ENCODE measurements around the gene PLPPR2. TPM values are rescaled to one million over a fixed set of nuclear protein-coding genes. Genes with fewer than 3 reads are reported as not detected.
A peak's percentile ranks its signal among the peaks of the same experiment; 100 is the strongest.

Gene PLPPR2
- polyA plus RNA-seq, 1 donor from 2014 or later, result 44.1 TPM

DNA sequence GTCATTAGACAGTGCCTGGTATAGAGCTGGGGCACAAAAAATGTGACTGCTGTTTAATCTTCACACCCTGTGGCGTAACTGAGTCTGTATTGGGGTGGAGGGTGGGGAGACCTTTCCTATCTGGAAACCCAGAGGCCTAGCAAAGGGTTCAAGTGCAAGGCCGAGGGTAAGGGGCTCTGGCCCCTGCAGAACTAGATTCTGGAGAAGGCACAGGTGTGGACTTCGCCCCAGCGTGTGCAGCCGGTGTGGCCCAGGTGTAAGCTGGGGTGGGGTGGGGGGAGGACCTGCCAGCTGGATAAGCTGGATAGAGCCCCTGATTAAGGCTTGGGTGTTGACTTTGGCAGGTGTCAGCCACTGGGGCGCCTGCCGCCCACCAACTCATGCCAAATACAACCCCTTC lies 17.1 kb upstream of the PLPPR2 start:
- TF ChIP-seq, protein P1, sequence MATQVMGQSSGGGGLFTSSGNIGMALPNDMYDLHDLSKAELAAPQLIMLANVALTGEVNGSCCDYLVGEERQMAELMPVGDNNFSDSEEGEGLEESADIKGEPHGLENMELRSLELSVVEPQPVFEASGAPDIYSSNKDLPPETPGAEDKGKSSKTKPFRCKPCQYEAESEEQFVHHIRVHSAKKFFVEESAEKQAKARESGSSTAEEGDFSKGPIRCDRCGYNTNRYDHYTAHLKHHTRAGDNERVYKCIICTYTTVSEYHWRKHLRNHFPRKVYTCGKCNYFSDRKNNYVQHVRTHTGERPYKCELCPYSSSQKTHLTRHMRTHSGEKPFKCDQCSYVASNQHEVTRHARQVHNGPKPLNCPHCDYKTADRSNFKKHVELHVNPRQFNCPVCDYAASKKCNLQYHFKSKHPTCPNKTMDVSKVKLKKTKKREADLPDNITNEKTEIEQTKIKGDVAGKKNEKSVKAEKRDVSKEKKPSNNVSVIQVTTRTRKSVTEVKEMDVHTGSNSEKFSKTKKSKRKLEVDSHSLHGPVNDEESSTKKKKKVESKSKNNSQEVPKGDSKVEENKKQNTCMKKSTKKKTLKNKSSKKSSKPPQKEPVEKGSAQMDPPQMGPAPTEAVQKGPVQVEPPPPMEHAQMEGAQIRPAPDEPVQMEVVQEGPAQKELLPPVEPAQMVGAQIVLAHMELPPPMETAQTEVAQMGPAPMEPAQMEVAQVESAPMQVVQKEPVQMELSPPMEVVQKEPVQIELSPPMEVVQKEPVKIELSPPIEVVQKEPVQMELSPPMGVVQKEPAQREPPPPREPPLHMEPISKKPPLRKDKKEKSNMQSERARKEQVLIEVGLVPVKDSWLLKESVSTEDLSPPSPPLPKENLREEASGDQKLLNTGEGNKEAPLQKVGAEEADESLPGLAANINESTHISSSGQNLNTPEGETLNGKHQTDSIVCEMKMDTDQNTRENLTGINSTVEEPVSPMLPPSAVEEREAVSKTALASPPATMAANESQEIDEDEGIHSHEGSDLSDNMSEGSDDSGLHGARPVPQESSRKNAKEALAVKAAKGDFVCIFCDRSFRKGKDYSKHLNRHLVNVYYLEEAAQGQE (IDR thresholded peaks at IDR 0.05; ENCODE audit: borderline replicate concordance), result no peak
- no peak for TF ChIP-seq RAD21 (conservative IDR thresholded peaks at IDR 0.05)
- Histone ChIP-seq H3K79me2 (replicated peaks; ENCODE audit: insufficient read depth, low read length) (peaks cover 19% of the 10 kb centered on the region), H3K4me3 (ENCODE audit: low read length) (peak overlapping the region; percentile 96), H3K27ac (ENCODE audit: low read length) (no peak overlapping the region), H2AFZ (ENCODE audit: low read depth, low read length) (no peak overlapping the region), H3K4me2 (ENCODE audit: low read length) (peak overlapping the region; percentile 78), H3K27me3 (ENCODE audit: insufficient read depth, low read depth, low read length) (no peaks in the 10 kb centered on the region), H3K36me3 (ENCODE audit: insufficient read depth, low read length) (peaks cover 14% of the 10 kb centered on the region), H4K20me1 (ENCODE audit: insufficient read depth) (no peaks in the 10 kb centered on the region), H3K9ac (ENCODE audit: low read length) (peak overlapping the region; percentile 90), H3F3A (ENCODE audit: insufficient read depth, low read length, poor library complexity, severe bottlenecking) (no peaks in the 10 kb centered on the region), H3K9me3 (ENCODE audit: low read length) (peaks cover 4% of the 10 kb centered on the region), H3K9me2 (ENCODE audit: insufficient read depth, low read length) (no peaks in the 10 kb centered on the region)

DNA sequence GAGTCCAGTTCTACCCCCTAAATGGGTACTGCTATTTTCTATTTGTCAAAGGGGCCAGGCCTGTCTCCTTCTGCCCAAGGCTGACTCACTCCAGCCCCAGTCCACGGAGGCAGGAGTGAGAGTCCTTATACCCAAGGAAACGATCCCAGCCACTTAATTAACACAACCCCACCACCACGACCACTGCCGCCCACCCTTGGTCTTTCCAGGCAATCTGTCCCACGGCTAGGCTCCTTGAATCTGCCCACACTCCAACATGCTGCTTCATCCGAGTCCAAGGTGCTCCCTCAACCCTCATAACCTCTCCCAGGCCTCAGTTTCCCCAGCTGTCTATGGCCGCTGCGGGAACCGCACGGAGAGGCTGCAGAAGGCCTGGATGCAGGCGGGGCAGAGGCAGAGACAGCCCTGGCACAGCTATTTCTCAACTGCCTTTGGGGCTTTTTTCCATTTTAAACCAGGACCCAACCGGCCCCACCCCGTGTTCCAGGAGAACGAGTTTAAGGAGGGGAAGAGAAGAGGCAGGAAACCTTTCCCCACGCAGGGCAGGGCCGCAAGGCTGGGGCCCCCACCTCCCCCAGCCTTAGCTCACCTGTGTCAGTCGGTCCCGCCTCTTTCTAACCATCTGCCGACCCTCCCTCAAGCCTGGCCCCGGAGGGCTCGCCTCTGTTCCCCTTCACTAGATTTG lies 16.5 kb upstream of the PLPPR2 start:
- H4K20me1 ChIP-seq (ENCODE audit: insufficient read depth), result no peaks in the 10 kb centered on the region
- H3K9me3 ChIP-seq (ENCODE audit: low read length), result peaks cover 4% of the 10 kb centered on the region
- H3F3A ChIP-seq (ENCODE audit: insufficient read depth, low read length, poor library complexity, severe bottlenecking), result no peaks in the 10 kb centered on the region
- peak overlapping the region; percentile 54 for H3K27ac ChIP-seq (ENCODE audit: low read length)
- H3K27me3 ChIP-seq (ENCODE audit: insufficient read depth, low read depth, low read length), result no peaks in the 10 kb centered on the region
- H2AFZ ChIP-seq (ENCODE audit: low read depth, low read length), result peak overlapping the region; percentile 8
- H3K9me2 ChIP-seq (ENCODE audit: insufficient read depth, low read length), result no peaks in the 10 kb centered on the region
- TF ChIP-seq SMC3 (conservative IDR thresholded peaks at IDR 0.05; ENCODE audit: poor library complexity) (no peak), EP300 (conservative IDR thresholded peaks at IDR 0.05; ENCODE audit: poor library complexity, severe bottlenecking) (no peak), TAF1 (IDR thresholded peaks at IDR 0.05; ENCODE audit: low read depth) (no peak), MXI1 (conservative IDR thresholded peaks at IDR 0.05; ENCODE audit: poor library complexity, severe bottlenecking) (no peak), POLR2AphosphoS5 (IDR thresholded peaks at IDR 0.05) (no peak), EZH2 (IDR thresholded peaks at IDR 0.05; ENCODE audit: borderline replicate concordance, insufficient read depth, low read length, poor library complexity, severe bottlenecking) (no peak), RAD21 (conservative IDR thresholded peaks at IDR 0.05) (no peak)
- TF ChIP-seq, protein P1 (IDR thresholded peaks at IDR 0.05; ENCODE audit: borderline replicate concordance), result no peak
- TF ChIP-seq, protein P2, sequence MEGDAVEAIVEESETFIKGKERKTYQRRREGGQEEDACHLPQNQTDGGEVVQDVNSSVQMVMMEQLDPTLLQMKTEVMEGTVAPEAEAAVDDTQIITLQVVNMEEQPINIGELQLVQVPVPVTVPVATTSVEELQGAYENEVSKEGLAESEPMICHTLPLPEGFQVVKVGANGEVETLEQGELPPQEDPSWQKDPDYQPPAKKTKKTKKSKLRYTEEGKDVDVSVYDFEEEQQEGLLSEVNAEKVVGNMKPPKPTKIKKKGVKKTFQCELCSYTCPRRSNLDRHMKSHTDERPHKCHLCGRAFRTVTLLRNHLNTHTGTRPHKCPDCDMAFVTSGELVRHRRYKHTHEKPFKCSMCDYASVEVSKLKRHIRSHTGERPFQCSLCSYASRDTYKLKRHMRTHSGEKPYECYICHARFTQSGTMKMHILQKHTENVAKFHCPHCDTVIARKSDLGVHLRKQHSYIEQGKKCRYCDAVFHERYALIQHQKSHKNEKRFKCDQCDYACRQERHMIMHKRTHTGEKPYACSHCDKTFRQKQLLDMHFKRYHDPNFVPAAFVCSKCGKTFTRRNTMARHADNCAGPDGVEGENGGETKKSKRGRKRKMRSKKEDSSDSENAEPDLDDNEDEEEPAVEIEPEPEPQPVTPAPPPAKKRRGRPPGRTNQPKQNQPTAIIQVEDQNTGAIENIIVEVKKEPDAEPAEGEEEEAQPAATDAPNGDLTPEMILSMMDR (IDR thresholded peaks at IDR 0.05; ENCODE audit: poor library complexity, severe bottlenecking), result no peak
- H3K9ac ChIP-seq (ENCODE audit: low read length), result peak overlapping the region; percentile 90
- peak overlapping the region; percentile 78 for H3K4me2 ChIP-seq (ENCODE audit: low read length)
- peak overlapping the region; percentile 96 for H3K4me3 ChIP-seq (ENCODE audit: low read length)
- H3K79me2 ChIP-seq (replicated peaks; ENCODE audit: insufficient read depth, low read length), result peaks cover 19% of the 10 kb centered on the region
- peaks cover 14% of the 10 kb centered on the region for H3K36me3 ChIP-seq (ENCODE audit: insufficient read depth, low read length)
